SH-SY5Y (cell line): Measurements from ENCODE around the gene NOM1.

Source experiments
- GATA2 ChIP-seq: IDR thresholded peaks from 2 replicates; pipeline ENCODE4 v1.6.1; 2011; ENCODE audit warnings: mild to moderate bottlenecking, low read depth, low read length
- GATA3 ChIP-seq: IDR thresholded peaks from 2 replicates; pipeline ENCODE4 v1.6.1; 2011; ENCODE audit warnings: low read depth, mild to moderate bottlenecking, low read length, moderate library complexity

The NOM1 gene

GRCh38 chr7:156963472-156963871 lies 14.0 kb downstream of the NOM1 start:
- no peak for TF ChIP-seq GATA3
- TF ChIP-seq GATA2: no peak

GRCh38 chr7:156964971-156965370 lies 15.5 kb downstream of the NOM1 start:
- TF ChIP-seq GATA3 (no peak), GATA2 (no peak)

GRCh38 chr7:156966387-156966786 lies 16.9 kb downstream of the NOM1 start:
- no peak for TF ChIP-seq GATA2
- TF ChIP-seq GATA3: no peak

- no peak for TF ChIP-seq GATA3
- no peak for TF ChIP-seq GATA2
These were observed 18.7 kb downstream of the NOM1 start for GRCh38 chr7:156968183-156968582.

GRCh38 chr7:156969972-156970420 lies 20.5 kb downstream of the NOM1 start:
- TF ChIP-seq GATA3 (no peak), GATA2 (no peak)

- TF ChIP-seq GATA2 (no peak), GATA3 (no peak)
These were observed 26.1 kb downstream of the NOM1 start for GRCh38 chr7:156975620-156976019.

- TF ChIP-seq GATA3: no peak
These were observed 29.6 kb downstream of the NOM1 start for GRCh38 chr7:156979007-156979606.

- no peak for TF ChIP-seq GATA2
- no peak for TF ChIP-seq GATA3
These were observed 30.2 kb downstream of the NOM1 start for GRCh38 chr7:156979711-156980110.

GRCh38 chr7:156984174-156984891 lies 34.8 kb downstream of the NOM1 start:
- TF ChIP-seq GATA3 (no peak), GATA2 (no peak)

GRCh38 chr7:156985101-156985992 lies 35.8 kb downstream of the NOM1 start:
- TF ChIP-seq GATA3: no peak

GRCh38 chr7:156986378-156986777 lies 36.9 kb downstream of the NOM1 start:
- TF ChIP-seq GATA3: no peak

GRCh38 chr7:156988343-156989185 lies 39.1 kb downstream of the NOM1 start:
- no peak for TF ChIP-seq GATA2
- TF ChIP-seq GATA3: no peak

- TF ChIP-seq GATA2 (no peak), GATA3 (no peak)
These were observed 40.4 kb downstream of the NOM1 start for GRCh38 chr7:156989766-156990535.
